Fibroblast of upper back skin (primary cell): ENCODE data around the gene IL24.
"Not testable (repeated sequence)": the region's sequence is repeated elsewhere in the genome, so short reads cannot be mapped to it uniquely, and the experiment has no call there.

ENCODE experiments used
- DNase-seq: peaks from one replicate; pipeline ENCODE4 v3.0.0-alpha.2; 2013

The IL24 gene

DNA sequence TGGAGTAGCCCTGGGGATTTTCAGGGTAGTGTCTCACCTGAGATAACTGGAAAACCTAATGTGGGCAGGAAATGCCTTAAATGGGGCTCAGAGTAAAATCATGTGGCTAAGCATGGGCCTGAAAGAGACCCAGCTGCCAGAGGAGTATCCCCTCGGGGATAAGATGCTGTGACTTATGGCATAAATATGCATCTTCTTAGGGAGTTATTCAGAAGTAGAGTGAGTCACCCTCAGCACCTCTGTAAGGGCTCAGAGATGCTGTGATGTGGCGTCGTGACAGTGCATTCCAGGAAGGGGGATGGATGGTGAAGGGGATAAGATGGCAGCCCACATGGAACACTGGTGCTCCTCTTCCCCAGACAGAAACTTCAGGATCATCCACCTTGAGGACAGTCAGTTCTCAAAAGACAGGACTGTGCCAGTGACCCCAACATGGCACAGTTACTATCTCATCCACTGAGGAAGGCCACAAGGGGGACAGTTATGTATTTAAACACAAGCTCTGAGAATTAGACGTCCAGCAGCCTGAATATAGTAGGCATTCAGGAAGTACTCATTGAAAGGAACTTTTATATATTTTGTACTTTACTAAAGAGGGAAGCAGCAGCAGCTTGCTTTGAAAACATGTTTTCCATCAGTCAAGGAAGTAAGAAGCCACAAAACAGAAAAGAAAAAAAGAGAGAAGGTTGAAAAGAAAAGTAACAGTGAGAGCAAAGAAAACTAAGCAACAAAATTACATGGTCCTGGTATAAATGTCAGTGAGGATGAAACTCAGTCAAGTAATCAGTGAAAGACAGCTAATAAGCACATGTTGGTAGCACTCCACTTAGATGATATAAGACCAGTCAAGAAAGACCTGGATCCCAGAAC lies 8.3 kb downstream of the IL24 start:
- DNase-seq = peak; percentile 98

DNA sequence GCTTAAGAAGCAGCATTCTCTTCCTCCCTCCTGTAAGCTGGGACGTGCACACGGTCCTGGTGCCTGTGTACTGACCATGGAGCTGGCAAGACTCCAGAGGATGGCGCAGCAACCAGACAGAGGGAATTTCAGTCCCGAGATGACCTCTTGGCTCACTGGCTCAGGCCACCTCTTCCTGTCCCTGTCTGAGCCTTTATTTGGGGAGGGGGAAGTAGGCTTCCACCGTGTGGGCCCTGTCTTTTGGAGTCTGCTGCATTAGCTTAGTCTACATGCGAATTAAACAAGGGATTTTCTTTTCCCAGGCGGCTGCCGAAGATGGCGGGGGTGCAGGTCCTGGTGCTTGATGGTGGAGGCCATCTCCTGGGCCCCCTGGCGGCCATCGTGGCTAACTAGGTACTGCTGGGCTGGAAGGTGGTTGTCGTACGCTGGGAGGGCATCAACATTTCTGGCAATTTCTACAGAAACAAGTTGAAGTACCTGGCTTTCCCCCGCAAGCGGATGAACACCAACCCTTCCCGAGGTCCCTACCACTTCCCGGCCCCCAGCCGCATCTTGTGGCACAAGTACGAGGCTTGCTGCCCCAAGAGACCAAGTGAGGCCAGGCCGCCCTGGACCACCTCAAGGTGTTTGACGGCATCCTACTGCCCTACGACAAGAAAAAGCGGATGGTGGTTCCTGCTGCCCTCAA lies 10.2 kb downstream of the IL24 start:
- no peak for DNase-seq

DNA sequence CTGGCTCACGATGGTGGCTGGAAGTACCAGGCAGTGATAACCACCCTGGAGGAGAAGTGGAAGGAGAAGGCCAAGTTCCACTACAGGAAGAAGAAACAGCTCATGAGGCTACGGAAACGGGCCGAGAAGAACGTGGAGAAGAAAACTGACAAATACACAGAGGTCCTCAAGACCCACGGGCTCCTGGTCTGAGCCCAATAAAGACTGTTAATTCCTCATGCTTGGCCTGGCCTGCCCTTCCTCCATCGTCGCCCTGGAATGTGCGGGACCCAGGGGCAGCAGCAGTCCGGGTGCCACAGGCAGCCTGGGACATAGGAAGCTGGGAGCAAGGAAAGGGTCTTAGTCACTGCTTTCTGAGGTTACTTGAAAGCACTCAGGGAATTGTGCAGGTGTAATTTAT lies 10.8 kb downstream of the IL24 start:
- no peak for DNase-seq

DNA sequence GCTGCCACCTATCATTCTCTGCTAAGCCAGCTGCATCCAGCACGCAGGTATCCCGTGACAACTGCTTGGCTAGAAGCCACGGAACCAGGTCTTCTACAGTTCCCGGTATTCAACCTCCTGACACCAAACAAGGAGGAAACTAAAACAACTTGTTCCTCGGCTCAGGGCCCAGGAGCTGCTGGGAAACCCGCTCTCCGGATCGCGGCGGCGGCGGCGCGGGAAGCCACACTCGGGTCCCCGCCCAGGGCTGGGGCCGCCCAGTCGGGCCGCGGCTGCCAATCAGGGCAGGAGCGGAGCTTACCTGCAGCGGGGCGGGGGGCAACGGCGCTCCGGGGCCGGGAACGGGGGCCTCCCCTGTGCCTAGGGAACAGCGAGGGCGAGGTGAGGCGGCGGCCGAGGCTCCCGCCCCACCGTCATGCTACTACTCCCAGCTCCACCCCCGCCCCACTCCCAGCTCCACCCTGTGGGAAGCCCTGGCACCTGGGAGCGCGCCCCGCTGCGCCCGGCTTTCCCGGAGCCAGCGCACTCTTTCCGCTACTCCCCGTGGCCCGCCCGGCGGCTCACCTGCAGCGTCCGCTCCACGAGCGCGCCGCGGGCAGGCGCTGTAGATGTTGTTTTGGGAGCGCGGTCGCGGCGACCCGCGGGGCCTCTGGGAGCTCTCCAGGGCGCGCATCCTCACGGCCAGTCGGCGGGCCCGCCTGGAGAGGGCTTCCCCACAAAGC lies 12.1 kb downstream of the IL24 start:
- DNase-seq = no peak

DNA sequence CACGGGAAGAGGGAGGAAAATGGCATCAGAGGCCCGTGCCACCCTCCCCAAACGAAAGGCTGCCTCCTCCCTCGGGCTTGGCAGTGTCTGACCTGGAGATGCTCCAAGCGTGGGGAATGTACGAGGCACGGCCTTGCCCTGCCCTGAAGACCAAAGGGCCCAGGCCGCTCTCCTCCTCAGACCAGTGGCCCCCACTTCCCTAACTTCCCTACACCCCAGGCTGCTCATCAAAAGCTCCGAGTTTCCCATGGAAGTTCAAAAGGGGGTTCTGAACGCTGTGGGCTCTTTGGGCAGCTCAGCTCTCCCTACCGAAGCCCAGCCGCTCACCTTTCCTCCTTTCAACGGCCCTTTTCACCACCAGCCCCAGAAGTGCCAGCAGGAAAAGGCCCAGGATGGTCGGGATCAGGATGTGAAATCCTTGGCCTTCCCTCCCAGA lies 12.7 kb downstream of the IL24 start:
- no peak for DNase-seq

DNA sequence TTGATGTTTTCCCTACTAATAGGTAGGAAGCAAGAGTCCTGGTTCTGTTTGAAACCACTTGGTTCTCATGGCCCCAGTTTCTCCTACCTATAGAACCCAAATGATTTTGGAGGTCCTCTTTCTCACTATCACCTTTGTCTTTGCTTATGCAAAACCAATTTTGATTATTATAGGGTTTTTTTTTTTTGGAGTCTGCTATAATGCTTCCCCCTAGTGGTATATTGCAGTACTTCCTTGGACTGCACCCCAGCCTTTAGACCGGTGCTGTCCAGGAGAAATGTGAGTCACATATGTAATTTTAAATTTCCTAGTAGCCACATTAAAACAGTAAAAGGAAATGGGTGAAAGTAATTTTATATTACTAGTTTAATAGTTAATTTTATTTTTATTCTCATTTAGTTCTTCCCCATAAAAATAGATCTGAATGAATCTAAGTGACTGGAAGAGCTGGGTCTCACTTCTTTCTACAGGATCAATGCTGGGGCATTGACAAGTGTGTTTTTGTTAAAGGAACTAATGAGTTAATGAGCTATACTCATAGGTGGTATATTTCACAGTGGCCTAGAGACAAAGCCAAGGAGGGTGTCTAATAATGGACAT lies 13.9 kb downstream of the IL24 start:
- peak; percentile 71 for DNase-seq

DNA sequence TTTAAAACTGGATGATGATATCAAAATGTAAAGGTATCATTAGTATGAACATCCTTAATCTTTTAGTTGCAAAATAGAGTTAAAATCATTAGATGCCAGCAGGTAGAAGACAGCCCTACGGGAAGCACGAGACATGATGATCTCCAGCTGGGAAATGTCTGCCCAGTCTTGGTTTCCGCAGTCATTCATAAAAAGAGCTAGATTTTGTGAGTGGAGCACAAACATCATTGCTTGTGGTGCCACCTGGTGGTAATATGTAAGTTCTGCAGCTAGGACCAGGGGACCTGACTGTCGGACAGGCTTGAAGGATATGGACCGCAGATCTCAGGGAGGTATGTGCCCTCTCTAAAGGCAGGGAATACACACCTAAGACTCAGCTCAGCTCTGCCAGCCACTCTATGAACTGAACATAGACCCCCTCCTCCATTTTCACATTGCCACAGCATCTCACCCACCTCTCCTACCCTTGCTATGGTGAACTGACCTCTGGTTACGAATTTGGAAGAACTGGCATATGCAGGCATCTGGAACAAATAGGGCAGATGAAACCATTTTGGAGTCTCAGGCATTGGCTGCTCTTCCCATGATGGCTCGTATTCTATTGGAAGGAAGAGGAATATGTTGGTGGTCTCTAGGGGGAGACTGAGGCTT lies 15.3 kb downstream of the IL24 start:
- peak; percentile 80 for DNase-seq

DNA sequence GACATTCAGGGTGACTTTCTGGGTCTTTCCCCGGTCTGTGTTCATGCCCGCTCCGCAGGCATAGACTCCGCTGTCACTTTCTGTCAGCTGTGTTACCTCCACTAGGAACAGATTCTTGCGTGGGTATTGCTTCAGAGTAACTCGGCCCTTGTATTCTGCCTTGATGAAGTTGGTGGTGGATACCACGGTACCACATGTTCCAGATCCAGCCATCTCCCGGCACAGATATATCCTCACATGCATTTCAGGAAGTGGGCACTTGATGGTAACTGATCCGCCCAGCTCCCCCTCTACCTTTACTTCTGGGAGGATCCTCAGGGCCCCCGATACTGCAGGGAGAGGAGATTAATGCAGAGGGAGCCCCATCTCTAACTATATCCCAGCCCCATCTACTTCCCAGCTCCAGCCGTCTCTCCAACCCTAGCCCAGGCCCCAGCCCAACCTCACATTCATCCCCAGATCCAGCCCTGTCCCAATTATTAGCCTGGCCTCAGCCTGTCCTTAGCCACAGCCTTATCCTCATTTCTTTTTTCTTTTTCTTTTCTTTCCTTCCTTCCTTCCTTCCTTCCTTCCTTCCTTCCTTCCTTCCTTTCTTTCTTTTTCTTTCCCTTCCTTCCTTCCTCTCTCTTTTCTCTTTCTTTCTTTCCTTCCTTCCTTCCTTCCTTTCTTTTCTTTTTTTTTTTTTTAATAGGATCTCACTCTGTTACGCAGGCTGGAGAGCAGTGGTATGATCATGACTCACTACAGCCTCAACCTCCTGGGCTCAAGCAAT lies 16.7 kb downstream of the IL24 start:
- DNase-seq = no peak

DNA sequence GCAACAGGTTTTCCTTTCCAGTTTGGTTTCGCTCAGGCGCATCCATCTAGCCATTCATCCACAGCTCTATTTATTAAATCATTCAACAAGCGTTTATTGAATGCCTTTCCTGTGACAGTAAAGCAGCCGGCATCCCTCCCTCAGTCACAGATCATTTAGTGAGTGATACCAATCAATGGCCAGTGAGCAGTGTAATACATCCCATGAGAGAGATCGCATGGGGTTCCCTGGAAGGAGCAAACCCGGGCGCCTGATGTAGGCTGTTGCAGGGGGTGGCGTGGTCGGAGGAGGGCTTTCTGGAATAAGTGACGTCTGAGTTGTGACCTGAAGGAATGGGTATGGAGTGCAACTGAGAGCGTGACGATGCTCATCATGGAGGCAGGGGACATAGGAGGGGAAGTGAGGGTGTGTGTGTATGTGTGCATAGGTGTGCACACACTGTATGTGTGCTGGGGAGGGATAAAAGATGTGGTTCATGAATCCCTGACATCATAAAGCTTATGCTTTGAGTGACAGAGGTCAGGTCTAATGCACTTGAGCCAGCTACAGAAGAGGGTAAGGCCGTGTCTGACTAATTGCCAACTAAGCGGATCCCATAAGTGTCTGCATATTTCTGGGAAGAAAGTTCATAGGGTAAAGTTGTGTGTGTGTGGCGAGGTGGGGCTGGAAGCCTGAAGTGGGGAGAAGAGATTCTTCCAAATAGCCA lies 17.9 kb downstream of the IL24 start:
- no peak for DNase-seq

DNA sequence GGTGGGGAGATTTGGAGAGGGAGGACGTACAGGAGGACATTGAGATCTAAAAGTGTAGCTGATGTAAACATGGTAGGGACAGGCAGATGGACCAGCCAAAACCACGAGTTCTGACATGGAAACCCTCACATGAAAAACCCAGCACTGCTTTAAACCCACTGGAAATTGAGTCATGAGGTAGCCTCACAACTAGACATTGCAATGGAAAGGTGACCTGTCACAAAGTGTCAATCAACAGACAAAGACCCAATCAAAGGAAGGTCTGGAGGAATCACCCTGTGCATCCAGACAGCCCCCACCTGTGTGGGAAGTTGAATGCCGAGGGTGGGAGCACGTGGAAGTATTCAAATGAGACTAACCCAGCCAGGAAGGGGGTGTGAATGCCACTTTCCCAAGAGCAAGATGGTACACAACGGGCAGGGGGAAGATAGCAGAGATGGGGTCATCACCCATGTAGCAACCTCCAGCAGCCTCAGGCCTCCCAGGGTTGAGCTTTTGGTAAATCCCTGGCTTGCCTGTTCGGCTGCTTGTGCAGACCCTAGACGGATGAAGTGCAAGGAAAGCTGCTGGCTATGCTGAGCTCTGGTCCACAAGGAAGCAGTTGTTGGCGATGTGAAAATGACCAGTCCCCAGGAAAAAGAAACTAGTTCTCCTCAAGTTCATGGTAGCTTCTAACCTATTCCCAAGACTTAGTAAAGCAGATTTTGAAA lies 18.9 kb downstream of the IL24 start:
- no peak for DNase-seq

DNA sequence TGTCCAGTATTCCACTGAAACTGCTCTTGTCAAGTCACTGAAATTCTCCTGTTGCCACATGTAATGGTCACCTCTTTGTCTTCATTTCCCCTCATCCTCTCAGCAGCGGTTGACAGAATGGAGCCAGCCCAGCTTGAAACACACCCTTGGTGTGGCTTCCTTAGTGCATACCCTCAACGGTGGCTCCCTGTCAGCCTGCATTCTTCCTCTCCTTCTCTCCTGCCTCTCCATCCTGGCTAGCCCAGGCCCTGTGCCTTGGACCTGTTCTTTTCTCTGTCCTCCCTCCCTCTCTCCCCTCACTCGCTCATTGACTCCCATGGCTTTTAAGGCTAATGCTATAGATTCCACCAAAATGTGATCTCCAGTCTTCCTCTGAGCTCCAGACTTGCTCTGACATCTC lies 20.8 kb downstream of the IL24 start:
- DNase-seq = no peak

DNA sequence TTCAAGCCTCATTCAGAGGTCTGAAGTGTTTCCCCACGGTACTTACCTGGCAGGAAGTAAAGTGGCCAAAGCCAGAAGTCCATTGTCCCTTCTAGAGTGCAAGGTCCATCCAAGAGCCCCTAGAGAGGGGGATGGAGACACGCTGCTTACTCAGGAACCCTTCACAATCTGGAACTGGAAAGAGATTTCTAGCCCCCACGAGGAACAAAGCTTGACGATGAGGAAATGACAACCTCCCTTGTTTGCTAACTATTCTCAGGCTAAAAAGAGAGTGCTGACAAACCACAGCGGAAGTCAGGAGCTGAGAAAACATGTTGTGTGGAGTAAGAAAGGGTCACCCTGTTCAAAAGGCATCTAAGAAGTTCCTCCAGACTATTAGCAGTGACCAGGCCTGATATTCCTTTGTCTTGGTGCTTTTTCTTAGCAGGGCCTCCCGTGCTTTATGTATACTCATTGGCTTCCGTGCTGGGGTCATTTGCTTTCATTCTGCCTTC lies 24.6 kb downstream of the IL24 start, which contains the start of gene FCMR:
TSS of gene FCMR (minus strand) at position 170 of the 494 bp plus-strand sequence. CDS start at position 83, 87 bp downstream.
- DNase-seq = no peak

DNA sequence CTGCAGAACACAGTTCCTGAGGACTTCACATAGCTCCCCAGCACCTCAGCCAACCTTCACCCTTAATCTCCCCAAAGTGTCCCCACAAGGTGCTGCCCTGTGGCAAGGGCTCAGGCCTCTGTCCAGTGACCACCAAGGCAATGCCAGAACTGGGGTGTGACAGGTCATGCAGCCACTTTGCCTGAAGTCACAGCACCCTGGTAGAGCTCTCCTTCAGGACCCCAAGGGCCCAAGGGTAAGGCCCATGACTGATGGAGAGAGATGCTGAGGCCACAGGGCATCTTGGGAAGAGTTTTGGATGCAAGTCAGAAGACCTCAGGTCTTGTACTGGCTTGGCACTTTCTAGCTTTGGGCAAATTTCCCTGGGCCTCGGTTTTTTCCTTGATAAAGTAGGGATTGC lies 25.3 kb downstream of the IL24 start:
- DNase-seq = no peak

DNA sequence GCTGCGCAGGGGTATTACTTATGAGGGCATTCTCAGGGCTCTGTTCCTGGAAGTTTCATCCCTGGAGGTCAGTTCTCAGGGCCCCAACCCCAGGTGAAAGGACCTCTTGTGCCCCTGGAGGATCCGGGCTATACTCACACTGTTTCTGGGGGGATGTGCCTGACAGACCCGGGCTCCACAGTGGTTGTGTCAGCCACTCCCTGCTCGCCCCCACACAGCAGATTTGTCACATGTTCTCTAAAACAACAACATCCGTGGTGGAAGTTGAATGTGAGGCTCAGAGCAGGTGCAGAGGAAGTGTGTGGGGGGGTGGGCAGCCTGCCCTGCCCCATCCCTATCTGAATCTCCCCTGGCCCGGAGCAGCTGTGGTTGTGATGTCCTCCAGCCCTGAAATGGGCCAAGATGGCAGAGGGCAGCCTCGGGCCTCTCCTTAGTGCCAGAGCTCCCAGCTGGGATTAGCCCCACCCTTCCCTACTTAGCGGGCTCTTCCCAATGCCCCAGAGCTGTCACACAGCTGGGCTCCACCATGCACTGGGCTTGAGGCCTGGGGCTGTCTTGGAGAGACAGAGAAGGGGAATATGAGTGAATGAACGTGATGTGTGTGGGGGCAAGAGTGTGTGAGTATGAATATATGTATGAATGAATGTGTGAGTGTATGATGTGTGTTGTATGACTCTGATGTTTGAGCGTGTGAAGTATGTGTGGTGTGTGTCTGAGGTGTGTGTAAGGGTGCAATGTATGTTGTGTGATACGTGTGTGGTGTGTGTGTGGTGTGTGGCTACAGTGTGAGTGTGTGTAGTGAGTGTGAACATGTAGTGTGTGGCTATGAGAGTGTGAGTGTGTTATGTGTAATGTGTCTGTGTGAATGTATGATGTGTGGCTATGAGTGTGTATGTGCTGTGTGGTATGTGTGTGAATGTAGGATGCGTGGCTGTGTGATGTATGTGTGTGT lies 26.0 kb downstream of the IL24 start:
- DNase-seq = no peak

DNA sequence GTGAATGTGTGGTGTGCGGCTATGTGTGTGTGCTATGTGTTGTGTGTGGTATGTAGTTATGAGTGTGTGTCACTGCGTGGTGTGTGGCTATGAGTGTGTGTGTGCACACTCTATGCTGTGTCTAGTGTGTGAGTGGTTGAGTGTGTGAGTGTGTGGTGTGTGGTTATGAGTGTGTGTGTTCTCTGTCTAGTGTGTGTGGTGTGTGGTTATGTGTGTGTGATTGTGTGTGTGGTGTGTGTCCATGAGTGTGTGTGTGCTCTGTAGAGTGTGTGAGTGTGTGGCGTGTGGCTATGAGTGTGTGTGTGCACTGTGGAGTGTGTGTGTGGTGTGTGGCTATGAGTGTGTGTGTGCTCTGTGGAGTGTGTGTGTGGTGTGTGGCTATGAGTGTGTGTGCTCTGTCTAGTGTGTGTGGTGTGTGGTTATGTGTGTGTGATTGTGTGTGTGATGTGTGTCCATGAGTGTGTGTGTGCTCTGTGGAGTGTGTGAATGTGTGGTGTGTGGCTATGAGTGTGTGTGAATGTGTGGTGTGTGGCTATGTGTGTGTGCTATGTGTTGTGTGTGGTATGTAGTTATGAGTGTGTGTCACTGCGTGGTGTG lies 26.8 kb downstream of the IL24 start:
- not testable (repeated sequence) for DNase-seq

DNA sequence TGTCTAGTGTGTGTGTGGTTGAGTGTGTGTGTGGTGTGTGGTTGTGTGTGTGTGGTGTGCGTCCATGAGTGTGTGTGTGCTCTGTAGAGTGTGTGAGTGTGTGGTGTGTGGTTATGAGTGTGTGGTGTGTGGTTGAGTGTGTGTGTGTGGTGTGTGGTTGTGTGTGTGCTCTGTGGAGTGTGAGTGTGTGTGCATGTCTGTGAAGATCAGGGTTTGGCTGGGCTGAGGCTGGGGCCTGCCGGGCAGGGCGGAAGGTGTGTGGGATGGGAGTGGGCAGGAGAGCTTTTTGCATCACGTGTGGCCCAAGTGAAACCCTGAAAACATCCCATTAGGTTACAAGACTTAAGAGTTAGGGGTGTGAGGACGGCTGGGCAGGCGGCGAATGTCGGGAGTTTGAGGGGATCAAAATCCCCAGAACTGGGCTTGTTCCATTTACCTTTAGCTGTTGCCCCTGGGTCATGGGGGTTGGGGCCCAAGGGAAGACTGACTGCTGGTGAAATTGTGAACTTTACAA lies 27.4 kb downstream of the IL24 start:
- DNase-seq = no peak

DNA sequence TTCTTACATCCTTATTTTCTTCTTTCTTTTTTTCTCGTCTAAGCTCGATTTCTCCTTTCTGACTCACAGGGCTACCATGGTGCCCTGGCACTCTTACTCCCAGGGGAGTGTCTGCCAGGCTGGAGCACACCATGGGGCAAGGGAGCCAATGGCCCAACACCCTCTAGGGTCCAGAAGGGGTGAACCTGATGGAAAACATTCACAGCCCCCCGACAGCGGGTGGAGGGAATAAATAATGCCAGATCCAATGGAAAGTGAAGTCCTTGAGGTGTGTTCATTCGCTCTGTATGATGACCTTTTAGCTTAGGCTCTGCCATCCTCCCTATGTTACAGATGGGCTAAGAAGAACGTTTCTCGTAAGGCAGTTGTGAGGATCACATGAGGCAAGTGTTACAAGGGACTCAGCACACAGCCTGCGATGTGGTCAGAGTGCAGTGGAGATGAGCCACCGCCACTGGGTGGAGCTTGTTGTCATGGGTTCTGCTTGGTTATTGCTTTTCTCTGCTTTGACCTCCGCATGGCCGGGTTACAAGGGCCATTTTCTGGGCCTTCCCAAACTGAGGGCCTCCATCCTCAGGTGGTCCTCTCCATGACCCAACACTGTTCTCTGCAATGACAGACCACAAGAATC lies 28.0 kb downstream of the IL24 start:
- no peak for DNase-seq

DNA sequence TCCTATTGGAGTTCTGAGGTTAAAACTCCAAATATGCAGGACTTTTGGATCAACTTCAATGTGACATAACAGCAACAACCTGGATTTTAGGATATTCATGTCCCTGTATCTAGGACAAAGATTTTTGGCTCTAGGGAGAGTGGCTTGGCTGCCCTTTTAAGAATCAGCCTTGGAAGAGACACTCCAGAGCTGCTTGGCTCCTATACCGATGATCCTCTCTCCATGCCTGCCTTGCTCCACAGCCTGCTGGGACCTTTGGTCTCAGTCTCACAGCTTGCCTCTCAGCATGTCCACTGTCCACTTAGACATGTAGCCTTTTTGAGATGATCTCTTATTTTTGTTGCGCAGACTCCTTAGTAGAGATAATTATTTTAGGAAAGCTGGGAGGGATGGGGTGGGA lies 29.0 kb downstream of the IL24 start:
- DNase-seq = no peak
